Right atrium auricular region (tissue), 2 donors: ENCODE results near the gene DNAI1. TPM values are rescaled to one million over a fixed set of nuclear protein-coding genes. Genes with fewer than 3 reads are reported as not detected.

Source experiments
- DNase-seq: peaks from one replicate; pipeline ENCODE4 v3.0.0-alpha.2; 2019; ENCODE audit warnings: low spot score
- H3K27ac ChIP-seq, 2 donors: fragments of 200-600 bp; sonication (generic); 1 replicate in 1 of 2; 2 replicates in 1 of 2; pipeline ENCODE4 v1.5.1; 2016 to 2019
- H3K27me3 ChIP-seq, 2 donors: fragments of 200-600 bp; sonication (generic); one replicate each; pipeline versions ENCODE4 v1.5.1 to v1.6.0; 2017 to 2019
- H3K36me3 ChIP-seq: fragments of 200-600 bp; sonication (generic); one replicate; pipeline ENCODE4 v1.5.1; 2016
- H3K4me1 ChIP-seq, 2 donors: fragments of 200-600 bp; sonication (generic); one replicate each; pipeline versions ENCODE4 v1.5.1 to v1.6.0; 2017 to 2019
- H3K4me3 ChIP-seq, 2 donors: fragments of 200-600 bp; sonication (generic); 1 replicate in 1 of 2; 2 replicates in 1 of 2; pipeline ENCODE4 v1.5.1; 2017 to 2019; ENCODE audit warnings: mild to moderate bottlenecking in 1 of 2, moderate library complexity in 1 of 2
- H3K9me3 ChIP-seq, 2 donors: fragments of 200-600 bp; sonication (generic); one replicate each; pipeline ENCODE4 v1.5.1; 2019
- CTCF ChIP-seq, 2 donors: fragments of 200-600 bp; sonication (generic); IDR thresholded peaks; one replicate each; pipeline ENCODE4 v1.5.1; 2019; ENCODE audit warnings: antibody characterized with exemption in 2 of 2
- total RNA-seq, 2 donors: library from RNA; depleted of rRNA; stranded (reverse); fragments of >200 nt; gene quantifications; one replicate each; pipeline ENCODE4 v1.1.0, GENCODE V29; 2016

Gene DNAI1
- total RNA-seq, 2 donors from 2014 or later, result not detected

GRCh38 chr9:34510497-34511468, 52.2 kb downstream of the DNAI1 start:
- Histone ChIP-seq H3K9me3 (no peaks in the 10 kb centered on the region), H3K36me3 (no peaks in the 10 kb centered on the region), H3K27me3 (no peaks in the 10 kb centered on the region), H3K4me3 (no peak overlapping the region), H3K4me1 (no peaks in the 10 kb centered on the region), H3K27ac (no peak overlapping the region)
- no peak for TF ChIP-seq CTCF (IDR thresholded peaks at IDR 0.05)
- DNase-seq, result no peak

- Histone ChIP-seq H3K4me3 (no peak overlapping the region), H3K27ac (no peak overlapping the region), H3K36me3 (no peaks in the 10 kb centered on the region), H3K9me3 (no peaks in the 10 kb centered on the region), H3K27me3 (no peaks in the 10 kb centered on the region), H3K4me1 (no peaks in the 10 kb centered on the region)
- DNase-seq, result no peak
- no peak for TF ChIP-seq CTCF (IDR thresholded peaks at IDR 0.05)
These were observed 53.8 kb downstream of the DNAI1 start for GRCh38 chr9:34512131-34513078.

- no peaks in the 10 kb centered on the region for H3K9me3 ChIP-seq
- DNase-seq, result no peak
- no peaks in the 10 kb centered on the region for H3K4me1 ChIP-seq
- no peak overlapping the region for H3K27ac ChIP-seq
- H3K27me3 ChIP-seq, result no peaks in the 10 kb centered on the region
- TF ChIP-seq CTCF (IDR thresholded peaks at IDR 0.05), result no peak
- H3K4me3 ChIP-seq, result no peak overlapping the region
- no peaks in the 10 kb centered on the region for H3K36me3 ChIP-seq
These were observed 55.1 kb downstream of the DNAI1 start for GRCh38 chr9:34513567-34514214.

DNA sequence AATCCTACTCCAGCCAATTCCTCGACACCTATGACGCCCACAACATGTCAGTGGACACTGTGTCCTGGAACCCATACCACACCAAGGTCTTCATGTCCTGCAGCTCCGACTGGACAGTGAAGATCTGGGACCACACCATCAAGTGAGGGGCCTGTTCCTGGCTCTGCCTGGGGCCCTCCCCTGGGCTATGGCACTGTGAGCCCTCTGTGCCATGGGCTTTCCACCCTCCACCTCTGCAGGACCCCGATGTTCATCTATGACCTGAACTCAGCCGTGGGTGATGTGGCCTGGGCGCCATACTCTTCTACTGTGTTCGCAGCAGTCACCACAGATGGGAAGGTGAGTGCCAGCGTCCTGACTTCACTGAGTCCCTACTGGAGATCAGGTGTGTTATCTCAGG, 55.8 kb downstream of the DNAI1 start:
- no peak for TF ChIP-seq CTCF (IDR thresholded peaks at IDR 0.05)
- no peaks in the 10 kb centered on the region for H3K9me3 ChIP-seq
- no peak overlapping the region for H3K27ac ChIP-seq
- DNase-seq, result no peak
- H3K4me1 ChIP-seq, result no peaks in the 10 kb centered on the region
- no peaks in the 10 kb centered on the region for H3K36me3 ChIP-seq
- H3K4me3 ChIP-seq, result no peak overlapping the region
- no peaks in the 10 kb centered on the region for H3K27me3 ChIP-seq

- Histone ChIP-seq H3K27ac (no peak overlapping the region), H3K4me1 (no peaks in the 10 kb centered on the region), H3K36me3 (no peaks in the 10 kb centered on the region), H3K27me3 (no peaks in the 10 kb centered on the region), H3K9me3 (no peaks in the 10 kb centered on the region), H3K4me3 (no peak overlapping the region)
- no peak for TF ChIP-seq CTCF (IDR thresholded peaks at IDR 0.05)
- DNase-seq, result no peak
These were observed 56.2 kb downstream of the DNAI1 start for GRCh38 chr9:34514816-34515215.
